Measurements from ENCODE around the gene MAML2.

Gene MAML2

DNA sequence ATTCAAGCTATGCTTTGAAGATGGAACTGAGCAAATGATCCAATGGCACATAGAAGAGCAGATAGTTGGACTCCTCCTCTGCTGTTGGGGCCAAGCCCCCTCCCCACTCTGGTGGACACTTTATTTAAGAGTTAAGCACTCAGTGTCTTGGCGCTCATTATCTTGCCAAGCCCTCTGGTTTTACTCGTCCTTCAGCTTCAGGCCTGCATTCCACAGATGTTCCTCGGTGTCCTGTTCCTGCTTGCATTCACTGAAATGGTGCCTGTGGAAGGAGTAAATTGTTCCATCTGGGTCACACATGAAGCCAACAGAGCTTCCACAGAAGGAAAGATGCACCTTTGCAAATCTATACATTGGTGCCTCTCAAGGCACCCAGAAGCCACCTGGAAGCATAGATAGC lies 26.1 kb downstream of the MAML2 start:
- no peak for DNase-seq

DNA sequence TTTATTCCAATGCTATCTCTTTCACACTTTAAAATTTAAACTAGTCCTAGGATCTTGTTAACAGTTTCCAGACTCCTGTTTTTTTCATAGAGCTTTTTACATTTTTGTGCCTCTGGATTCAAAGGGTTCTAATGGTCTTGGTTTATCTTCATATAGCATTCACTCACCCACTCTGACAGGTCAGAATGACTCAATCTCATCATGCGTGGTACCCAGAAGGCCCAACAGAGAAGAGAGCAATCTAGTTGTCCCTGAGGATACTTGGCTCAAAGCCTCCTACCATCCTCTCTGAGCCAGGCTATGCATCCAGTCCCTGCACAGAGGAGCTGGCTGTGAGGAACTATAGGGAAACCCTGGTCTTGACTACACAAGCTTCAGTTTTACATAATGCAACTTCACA lies 27.5 kb downstream of the MAML2 start:
- DNase-seq, result no peak

DNA sequence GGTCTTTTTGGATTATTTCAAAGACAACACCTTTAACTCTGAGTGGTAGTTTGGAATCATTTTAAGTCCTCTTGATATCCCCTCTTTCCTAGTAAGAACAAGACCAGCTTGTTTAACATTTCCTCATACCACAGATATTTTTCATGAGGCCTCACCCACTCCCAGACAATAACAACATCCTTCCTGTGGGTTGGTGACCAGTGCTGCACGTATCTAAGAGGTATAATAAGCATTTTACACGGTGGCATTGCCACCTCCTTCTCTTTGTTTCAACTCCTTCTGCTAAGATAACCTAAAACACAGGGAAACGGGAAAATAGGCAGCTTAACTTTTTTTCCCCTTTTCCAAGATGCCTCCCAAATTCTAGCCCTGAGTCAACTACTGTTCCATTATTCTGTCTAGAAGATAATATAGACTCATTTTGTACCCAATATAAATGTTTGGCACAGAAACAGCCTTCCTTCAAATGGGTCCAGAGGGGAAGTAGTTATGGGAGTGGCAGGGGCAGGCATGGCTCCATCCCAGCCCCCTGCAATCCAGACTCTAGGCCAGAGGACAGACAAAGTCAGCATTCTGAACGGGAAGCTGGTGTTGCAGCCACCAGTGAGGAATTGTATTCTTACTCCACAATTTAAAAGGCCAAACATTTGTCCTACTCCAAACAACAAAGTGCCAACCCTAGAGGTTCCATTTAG lies 28.5 kb downstream of the MAML2 start:
- no peak for DNase-seq

DNA sequence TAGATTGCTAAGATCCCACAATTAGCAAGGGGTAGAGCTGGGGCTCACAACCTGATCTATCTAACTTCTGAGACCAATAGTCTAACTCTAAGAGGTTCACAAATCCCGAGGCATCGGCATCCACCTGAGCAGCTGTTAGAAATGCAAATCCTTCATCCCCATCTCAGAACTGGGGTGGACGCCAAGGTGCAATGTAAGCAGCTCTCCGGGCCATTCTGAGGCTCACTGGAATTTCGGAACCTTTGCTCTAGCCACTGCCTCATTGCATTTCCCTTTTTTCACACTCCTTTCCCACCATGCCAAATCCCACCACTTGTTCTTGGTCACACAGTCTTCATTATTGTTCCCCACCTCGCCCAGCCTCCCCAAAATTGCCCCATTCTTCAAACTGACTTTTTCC lies 29.8 kb downstream of the MAML2 start:
- no peak for DNase-seq

DNA sequence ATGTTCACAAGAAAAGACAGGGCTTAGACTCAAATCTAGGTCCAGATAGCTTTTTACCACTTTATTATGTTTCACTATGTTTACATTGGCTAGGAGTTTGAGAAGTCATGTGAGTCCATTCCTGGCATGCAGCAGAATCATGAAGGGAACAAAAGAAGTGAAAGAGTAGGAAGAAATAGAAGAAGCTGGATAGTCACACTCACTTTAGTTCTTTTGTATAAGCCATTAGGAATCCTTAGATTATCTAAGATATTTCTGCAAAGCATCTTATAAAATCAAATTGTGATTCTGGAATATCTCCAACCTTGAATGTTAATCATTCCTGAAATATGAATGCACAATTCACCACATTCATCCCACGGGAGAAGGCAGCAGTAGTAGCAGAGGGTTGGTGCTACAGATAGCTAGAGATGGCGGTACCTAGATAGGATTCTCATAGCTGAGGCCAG lies 31.9 kb downstream of the MAML2 start:
- DNase-seq, result no peak

DNA sequence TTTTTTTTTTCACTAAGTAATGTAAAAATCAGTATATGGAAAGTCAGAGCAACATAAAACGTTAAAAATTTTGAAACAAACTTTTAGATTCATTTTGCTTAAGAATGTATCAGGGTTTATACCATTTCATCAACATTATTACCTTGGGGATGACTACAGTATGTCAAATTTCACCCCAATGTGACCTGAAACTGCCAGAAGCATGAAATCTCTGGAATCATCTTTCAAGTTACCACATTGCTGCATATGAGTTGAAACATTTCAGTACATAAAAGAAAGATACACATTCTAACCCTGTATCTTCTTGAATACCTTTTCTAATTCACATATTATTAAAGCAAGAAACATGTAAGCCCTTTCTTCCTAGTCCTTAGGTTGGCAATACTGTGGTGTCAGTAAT lies 32.8 kb downstream of the MAML2 start:
- DNase-seq, result no peak

DNA sequence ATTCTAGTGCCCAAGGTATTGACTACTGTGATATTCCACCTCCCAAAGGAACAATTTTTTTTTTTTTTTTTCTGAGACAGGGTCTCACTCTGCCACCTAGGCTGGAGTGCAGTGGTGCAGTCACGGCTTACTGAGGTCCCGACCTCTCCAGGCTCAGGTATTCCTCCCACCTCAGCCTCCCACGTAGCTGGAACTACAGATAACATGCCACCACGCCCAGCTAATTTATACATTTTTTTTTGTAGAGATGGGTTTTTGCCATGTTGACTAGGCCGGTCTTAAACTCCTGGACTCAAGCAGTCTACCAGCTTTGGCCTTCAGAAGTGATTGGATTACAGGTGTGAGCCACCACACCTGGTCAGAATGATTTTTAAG lies 33.4 kb downstream of the MAML2 start:
- no peak for DNase-seq

DNA sequence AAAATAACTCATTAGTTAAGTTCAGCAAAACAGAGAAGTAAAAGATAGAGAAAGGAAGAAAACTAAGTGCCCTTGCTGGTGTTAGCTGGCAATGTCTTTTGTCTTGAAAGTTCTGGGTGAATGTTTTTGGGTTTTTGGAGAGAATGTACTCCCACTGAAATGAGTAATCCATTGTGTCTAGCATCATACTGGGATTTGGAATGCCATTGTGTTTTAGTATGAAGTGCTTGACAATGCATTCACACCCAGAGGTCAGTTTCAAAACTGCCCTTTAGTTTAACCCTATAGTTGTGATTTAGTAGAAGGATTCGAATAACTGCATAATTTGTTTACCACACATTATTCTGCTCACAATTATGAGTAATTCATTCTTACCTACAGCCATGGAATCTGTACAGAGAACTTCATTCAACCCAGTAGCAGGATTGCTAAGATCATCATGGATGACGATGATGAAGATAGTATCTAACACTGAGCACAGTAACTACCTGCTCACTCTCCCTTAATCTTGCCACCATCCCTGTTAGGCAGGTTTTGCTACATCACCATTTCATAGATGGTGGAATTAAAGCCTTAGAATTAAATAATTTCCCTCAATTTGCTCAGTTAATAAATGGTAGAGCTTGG lies 33.9 kb downstream of the MAML2 start:
- no peak for DNase-seq

DNA sequence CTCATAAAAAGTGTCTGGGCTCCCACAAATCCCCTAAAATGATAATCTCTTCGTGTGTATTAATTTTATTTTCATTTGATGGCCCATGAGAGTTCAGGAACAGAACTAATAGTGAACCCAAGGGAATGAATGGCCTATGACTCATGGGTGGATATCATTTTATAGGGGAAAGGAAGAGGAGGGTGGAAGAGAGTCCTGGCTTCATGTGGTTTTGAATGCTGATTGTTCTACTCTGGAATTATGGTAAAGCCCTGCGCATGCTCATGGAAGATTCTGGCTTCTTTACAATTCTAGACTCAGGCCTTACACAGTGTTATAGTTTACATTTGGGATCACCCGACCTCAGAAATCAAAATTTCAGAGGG lies 35.2 kb downstream of the MAML2 start:
- DNase-seq, result peak; percentile 49

DNA sequence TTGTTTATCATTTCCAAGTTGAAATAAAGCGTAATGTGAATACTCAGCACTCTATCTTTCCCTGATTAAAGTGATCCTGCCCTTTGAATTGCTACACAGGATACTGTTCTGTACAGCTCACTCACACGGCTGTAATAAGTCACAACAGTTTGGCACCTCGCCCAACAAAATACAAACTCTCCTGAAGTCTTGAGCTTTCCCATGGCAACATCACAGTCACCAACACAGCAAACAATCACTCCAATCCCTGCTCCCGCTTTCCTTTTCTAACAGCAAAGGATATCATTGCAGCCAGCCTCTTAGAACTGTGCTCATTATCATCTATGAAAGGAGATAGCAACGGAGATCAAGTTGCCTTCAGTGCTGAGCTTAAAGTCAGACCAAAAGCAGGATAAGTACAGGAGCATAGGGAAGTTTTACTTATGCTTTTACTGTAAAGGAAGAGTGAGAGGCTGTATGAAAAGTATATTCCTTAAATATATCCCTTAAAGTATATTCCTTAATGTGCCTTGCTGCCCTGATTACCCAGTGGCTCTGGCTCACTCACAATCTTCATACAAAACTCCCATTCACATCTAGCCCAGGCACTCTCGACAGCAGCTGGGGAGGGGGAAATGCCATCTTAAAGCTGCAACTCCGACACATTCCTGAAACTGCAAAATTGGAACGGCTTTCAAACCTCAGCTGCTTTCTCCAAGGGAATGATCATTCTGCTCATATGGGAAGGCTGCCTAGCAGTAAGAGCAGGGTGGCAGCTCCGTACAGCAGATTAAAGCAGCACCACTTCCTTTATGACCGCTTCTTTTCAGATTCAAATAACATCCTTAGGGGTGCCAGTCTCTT lies 35.8 kb downstream of the MAML2 start:
- DNase-seq, result peak; percentile 92

DNA sequence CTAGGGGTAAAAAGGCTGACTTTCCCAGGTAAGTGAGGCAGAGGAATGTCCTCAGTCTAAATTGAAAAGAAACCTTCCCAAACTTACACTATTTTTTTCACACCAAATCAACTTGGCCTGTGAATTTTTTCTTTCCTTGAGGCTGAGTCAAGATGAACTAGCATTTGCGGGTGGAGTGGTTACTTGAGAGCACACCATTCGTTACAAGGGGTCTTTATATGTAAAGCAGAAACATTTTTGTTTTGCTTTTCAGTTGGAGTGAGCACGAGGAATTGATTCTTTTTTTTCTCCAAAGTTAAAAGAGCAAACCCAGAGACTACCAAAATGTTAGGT lies 36.4 kb downstream of the MAML2 start:
- DNase-seq, result no peak

DNA sequence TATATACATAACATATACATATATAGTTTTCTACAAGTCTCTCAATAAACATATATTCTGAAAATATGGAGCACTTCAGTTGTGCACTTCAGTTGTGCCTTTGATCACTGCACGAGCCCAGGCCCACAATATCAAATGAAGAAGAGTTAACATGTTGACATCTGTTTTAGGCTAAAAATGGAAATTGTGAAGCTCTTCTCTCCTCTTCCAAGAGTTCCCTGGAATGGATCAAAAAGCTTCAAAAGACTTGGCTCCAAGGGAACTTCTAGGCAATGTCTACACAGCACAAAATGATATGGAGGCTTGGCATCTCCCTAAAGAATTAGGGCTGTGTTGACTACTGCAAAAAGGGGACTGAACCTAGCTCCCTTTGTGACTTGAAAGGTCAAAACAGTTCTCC lies 36.9 kb downstream of the MAML2 start:
- no peak for DNase-seq

DNA sequence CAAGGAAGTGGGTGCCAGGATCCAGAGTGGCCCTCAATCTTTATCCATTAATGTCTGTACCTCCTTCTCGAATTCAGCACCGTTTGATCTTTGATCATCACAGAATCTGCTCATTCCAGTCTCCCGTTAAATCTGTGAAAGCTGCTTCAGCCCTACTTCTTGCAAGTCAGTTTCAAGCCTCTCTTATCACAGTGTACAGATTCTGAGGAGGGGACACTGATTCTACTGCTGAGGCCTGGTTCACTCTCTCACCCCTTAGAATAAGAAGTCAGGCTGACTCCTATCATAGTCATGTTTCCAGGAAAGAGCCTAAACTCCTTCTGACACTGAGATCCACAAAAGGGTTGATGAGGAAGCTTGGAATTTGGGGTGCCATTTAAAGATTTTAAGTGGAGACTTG lies 39.0 kb downstream of the MAML2 start:
- DNase-seq, result no peak

DNA sequence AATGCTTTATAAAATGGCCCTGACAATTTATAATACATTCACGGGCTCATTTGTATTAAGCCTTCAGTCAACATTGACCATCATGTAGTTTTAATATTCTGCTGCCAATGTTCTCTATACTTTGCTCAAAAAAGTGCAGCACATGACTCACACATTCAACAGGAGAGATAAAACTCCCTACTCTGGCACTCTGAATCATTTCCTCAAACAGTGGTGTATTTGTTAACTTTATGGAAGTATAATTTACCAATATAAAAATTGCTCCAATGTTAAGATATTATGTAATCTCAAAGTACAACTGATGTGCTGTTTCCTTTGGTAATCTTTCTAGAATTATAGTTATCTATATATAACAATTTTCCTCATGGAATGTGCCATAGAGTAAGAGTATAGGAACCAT lies 39.9 kb downstream of the MAML2 start:
- peak; percentile 47 for DNase-seq

DNA sequence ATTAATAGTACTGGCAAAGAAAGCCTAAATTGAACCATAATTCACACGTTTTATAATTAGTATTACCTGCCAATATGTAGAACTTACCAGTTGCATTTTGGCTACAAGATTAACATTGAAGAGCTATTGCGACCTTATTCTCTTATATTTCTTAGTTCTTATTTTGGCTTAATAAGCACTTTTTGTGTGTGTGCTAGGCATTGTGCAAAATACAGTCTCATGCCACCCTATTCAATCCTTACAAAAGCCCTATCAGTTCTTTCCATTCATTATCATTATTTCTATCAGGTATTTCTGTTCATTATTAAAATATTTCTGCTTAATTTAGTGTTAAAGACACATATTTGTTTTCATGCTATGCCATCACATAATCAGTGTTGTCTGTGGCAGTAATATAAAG lies 41.2 kb downstream of the MAML2 start:
- no peak for DNase-seq

DNA sequence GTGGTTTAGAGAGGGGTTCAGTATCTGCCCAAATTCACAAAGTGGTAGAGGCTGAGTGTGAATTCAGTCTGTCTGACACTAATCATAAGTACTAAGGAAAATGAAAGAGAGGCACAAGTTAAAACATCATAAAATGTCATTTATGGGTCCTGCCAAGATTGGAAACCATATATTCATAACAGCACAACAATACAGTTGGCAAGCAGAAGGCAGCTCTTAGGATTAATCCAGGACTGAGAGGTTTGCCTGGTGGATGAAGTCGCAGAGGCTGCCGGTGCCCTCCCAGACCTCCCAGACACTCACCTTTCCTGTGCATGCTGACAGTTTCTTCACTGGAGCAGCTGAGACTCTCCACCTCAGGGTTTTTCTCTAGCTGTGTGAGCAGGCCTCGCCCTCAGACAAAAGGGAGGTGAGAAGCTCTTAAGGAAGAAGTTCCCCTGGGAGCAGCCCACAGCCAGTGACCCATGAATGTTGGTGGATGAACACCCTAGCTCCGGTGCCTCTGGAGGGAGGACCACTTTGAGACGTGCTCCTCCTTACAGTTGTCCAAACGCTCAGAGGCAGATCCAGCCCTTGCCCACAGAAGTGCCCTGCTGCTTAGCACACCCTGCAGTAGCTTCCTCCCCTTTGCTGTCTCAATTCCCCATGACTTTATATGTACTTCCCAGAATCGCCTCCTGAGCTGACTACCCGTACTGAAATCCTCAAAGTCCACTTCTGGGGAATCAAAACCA lies 43.7 kb downstream of the MAML2 start:
- DNase-seq, result no peak

DNA sequence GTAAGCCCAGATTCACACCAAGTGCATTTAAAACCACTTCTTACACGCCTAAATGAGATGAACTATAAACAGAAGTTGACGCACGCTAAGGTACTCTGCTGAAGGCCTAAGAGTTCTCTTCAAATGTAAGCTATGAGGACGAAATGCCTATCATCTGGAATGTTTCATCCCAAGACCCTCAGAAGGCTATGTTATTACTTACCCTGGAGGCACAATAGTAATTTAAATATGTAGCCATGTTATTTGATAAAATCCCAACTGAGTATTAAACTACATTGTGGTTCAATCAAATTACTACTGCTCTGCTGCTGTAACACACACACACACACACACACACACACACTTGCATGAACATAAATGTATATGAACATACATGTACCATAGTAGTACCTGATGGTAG lies 47.6 kb downstream of the MAML2 start:
- no peak for DNase-seq

DNA sequence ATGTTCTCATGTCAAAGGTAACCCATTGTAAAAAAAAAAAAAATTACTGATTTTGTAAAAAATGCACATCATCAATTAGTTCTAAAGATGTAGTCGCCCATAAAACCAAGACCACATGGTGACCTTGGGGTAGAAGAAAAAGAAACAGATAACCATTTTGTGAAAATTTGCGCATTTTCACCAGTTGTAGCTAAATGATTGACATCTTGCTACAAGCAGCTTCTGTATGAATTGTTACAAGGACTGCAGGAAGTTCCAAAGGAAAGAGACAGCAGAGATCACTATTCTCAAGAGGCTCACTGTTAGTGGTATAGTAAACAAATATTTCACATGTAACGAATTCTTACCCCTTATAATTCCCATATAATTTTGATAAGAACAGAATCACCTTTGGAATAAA lies 48.7 kb downstream of the MAML2 start:
- DNase-seq, result no peak

DNA sequence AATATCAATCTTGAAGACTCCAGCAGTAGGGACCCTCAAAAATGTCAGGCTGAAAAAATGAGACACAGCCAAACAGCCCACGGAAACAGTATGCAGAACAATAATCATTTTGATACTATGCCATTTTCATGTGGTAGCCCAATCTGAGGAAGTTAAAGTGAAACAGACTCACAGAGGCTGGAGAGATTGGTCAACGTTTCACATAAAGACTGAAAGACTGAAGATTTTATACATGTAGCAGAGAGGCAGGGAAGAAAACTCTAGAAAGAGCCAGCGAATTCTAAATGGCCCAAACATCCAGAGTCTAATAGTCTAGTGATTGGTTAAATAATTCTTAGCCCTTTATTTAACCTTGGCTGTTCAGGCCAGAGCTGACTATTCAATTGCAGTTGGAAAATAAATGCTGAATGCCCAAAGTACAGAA lies 49.4 kb downstream of the MAML2 start:
- DNase-seq, result no peak

DNA sequence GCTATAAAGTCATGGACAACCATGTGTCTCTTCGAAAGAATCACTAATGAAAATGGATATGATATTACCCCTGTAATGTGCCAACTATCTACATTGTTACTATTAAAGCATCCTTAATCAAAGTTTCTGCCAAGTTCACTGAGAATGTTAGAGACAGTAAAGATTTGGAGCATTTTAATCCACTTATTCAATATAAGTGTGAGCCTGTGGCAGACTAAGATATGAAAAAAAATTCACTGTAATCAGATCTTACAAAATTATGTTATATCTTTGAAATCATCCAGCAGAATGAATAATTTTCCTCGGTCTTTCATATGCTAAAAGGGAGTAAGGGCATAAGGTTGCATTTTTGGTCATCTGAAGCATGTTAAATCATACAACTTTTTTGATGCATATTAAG lies 49.9 kb downstream of the MAML2 start:
- no peak for DNase-seq

DNA sequence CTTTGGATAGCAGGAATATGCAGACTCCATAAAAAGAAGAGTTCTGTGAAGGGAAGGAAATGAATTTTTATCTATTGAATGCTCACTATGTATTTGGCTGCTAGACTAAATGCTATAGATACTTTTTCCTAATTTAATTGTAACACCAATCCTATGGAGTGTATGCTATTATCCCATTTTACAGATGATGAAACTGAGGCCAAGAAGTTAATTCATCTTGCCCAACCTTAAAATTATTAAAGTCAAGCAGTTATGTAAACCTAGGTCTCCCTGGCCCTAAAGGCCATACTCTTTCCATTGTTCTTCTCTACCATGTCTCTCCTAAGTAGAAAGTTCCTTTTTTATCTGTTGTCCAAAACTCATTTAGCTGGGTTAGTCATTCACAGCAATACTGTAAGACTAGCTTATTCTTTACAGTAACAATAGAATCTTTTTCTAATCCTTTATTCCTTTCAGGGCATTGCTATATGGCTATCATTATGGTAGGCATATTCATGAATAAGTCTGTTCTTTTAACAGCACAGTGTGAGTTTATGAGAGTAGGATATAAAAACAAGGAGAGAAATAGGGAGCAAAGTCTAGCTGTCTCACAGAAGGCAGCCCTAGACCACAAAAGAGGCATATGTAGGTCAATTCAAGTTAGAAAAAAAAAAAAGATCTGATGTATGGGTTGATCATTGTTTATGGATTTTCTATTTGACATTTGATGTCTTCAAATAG lies 50.5 kb downstream of the MAML2 start:
- no peak for DNase-seq

DNA sequence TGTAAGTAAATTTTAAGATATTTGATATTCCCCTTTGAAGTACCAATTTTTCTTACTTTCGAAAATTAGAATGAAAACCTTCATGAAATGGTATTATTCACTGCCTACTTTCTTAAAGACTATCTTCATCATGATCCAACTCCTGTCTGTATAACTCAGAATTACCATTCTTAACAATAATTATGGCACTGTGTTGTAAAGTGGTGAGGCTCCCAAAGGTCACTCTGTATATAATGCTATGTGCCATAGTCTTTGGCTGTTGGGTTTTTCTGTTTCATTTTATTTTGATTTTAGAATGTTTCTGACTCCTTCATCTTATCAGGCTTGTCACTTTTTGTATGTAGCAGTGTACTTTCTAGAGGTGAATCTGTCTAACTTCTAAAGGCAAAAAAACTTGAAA lies 52.4 kb downstream of the MAML2 start:
- DNase-seq, result no peak

DNA sequence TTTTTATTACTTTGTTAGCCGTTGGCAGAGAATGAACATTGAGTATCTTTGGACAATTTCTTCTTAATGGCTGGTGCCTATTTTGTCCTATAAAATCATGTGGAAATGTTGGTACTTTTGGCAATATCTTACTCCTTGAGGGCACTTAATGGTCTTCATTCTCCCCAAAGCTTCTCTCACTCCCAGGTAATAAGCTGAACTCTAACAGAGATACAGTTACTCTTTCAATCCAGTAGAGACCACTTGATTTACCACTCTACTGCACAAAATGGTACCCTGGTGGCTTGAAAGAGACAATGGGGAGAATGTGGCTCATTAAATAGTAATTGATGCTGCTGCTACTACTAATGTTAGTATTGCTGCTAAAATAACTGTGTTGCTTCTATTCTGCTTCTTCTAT lies 53.0 kb downstream of the MAML2 start:
- DNase-seq, result no peak
